Stimulated activated CD4-positive, alpha-beta T cell treated with anti-CD3 and anti-CD28 coated beads, Interleukin-12 subunit alpha, Interleukin-12 subunit beta, amount 100 ng/mL, for 4 hours (primary cell): ENCODE results near the gene FLVCR2.

ENCODE experiments used
- DNase-seq: peaks from one replicate; pipeline ENCODE4 v3.0.0-alpha.2; 2020

FLVCR2 gene, protein sequence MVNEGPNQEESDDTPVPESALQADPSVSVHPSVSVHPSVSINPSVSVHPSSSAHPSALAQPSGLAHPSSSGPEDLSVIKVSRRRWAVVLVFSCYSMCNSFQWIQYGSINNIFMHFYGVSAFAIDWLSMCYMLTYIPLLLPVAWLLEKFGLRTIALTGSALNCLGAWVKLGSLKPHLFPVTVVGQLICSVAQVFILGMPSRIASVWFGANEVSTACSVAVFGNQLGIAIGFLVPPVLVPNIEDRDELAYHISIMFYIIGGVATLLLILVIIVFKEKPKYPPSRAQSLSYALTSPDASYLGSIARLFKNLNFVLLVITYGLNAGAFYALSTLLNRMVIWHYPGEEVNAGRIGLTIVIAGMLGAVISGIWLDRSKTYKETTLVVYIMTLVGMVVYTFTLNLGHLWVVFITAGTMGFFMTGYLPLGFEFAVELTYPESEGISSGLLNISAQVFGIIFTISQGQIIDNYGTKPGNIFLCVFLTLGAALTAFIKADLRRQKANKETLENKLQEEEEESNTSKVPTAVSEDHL

GRCh38 chr14:75578102-75578785 is at the start of gene FLVCR2:
Gene FLVCR2 (plus strand): TSS chr14:75578620. CDS start chr14:75578973, 353 bp downstream.
- peak; percentile 66 for DNase-seq

GRCh38 chr14:75531256-75531655 is 47.2 kb upstream of the FLVCR2 start:
- no peak for DNase-seq

DNA sequence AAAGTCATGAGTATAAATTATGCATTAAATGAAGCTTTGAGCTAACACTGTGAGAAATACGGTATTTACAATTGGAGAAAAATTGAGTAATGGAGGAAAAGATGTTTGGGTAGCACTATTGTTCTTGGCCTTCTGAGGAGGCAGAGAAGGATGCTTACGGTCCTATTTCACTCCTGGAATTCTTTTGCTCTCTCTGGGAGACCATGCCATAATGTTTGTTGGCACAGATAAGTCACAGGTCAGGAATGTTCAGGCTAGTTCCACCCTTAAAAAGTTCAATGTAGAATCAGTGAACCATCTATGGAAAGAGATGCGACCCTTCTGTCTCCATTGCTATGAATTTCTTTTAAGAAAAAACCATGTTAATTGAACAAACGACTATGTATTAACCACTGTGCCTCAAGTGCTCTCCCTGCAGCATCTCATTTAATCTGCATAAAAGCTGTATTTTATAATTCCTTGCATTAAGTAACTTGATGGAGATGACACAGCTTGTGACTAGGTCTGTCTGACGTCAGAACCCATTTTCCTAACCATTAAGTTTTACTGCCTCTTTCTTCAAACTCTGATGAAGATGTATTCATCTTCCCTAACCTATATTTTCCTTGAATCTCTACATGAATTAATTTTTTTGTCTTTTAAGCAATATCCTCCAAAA is 46.6 kb upstream of the FLVCR2 start:
- DNase-seq = no peak

- DNase-seq = no peak
These were observed 44.4 kb upstream of the FLVCR2 start for GRCh38 chr14:75533791-75534555.

- no peak for DNase-seq
These were observed 43.1 kb upstream of the FLVCR2 start for GRCh38 chr14:75535164-75535898.

- DNase-seq = no peak
These were observed 41.3 kb upstream of the FLVCR2 start for GRCh38 chr14:75537071-75537470.

GRCh38 chr14:75539162-75539560 is 39.3 kb upstream of the FLVCR2 start:
- no peak for DNase-seq

DNA sequence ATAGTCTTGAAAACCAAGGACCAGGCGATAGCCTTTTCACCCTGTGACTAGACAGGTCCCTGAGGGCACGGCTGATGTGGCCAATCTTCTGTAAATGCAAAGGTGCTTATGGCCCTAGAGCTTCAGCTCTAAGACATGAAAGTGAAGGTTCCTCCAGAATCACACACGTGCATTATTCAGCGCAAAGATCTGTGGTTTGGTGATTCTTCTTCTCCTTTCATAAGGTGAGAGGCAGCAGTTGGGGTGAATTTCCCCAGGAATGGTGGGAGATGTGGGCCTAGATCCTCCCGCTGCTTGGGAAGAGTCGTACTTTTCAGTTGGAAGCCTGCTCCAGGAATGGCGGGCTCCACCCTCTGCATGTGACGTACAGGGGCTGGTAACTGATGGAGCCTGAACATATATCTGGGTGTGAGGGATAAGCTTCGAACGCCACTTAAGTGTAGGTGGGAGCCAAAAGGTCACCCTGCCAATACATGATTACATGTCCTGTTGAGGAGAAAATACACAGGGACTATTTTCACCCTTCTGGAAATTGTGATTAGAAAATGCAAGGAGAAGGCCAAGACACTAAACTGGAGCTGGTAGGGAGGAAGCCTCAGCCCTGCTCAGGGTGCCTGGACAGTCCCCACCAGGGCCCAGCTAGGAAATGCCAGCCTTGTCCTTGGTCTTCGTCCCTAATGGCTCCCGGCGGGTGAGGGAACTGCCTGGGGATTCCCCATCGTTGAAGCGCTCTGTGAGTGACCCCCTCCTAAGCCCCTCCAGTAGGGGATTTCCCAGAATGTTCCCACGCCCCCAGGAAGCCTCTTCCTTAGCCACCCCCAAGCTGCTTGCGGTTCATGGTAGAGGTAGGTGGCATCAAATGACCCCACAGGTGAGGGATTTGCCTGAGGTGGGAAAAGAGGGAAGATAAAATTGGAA is 38.6 kb upstream of the FLVCR2 start:
- DNase-seq = peak; percentile 41

GRCh38 chr14:75540479-75540851 is 38.0 kb upstream of the FLVCR2 start:
- no peak for DNase-seq

- peak; percentile 74 for DNase-seq
These were observed 35.8 kb upstream of the FLVCR2 start for GRCh38 chr14:75542588-75543091.

DNA sequence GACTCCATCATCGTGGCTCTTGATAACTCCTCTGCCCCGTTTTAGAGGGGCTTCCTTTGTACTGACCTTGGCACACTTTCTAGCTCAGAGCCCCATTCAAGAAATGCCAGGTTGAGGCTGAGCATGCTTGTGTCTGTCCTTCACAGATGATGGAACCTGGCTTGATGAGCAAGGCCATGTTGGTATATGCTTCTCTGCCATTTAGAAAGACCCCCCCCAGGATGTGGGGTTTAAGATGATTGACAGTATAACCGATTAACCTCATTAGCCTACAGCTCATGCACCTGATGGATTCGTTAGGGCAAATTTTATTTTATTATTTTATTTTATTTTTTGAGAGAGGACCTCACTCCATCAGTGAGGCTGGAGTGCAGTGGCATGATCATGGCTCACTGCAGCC is 35.2 kb upstream of the FLVCR2 start:
- no peak for DNase-seq

DNA sequence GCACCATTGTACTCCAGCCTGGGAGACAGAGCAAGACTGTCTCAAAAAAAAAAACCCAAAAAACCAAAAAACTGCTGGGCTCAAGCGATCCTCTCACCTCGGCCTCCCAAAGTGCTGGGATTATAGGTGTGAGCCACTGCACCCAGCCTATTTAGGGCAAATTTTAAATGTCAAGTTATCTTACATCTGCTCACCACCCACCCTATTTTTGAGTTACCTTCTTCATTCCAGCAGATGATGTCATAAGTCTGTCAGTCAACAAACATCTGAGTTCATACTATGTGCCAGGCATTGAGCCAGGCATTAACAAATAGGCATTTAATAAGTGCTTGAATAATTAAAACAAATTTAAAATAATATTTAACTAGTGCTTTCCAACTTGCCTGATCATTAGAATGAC is 34.6 kb upstream of the FLVCR2 start:
- no peak for DNase-seq

- DNase-seq = no peak
These were observed 32.5 kb upstream of the FLVCR2 start for GRCh38 chr14:75545907-75546306.

DNA sequence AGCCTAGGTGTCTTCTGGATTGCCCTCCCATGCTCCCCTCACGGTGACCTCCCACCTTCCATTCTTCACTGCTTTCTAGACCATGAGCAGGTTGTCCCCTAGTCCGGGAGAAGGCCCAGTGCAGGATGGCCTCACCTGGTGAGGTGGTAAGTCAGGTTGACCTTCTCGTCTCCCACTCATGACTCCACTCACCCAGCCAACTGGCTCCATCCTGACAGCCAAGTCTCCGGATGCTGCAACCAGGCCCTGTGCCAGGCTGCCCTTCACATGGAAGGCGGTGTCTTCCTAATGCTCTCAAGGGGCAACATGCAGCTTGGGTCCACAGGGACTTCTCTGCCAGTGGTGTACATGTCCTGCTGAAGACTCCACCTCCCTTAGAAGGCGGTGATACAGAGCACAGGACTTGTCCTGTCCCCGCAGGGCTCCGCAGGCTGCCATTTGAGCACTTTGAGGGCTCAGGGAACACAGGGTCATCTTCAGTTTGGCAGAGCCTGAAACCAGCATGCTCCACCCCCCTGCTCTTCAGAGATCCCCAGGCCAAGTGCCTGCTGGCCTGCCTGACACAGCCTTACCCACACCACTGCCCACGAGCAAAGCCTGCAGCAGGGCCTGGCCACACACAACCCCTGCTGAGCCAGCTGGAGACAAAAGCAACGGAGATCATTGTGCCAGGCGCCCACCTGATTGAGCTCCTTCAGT is 30.7 kb upstream of the FLVCR2 start:
- no peak for DNase-seq

- DNase-seq = no peak
These were observed 29.9 kb upstream of the FLVCR2 start for GRCh38 chr14:75548544-75548943.

- DNase-seq = no peak
These were observed 29.3 kb upstream of the FLVCR2 start for GRCh38 chr14:75549169-75549568.

DNA sequence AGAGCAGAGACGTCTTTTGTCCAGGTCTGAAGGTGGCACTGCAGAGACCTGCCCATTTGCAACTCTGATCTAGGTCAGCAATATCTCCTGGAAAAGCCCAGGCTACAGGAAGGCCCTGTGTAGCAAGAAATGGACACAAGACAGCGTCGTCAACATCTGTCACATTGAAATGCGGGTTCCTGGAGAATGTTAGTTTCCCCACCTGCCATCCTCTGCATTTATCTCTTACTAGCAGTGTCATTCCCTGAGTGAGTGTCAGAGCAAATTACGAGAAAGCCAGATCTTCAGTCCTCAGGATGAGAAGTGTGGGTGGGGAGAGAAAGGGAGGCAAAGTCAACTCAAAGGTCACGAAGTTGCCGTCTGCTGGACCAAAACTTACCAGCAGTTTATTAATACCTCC is 27.4 kb upstream of the FLVCR2 start:
- DNase-seq = no peak

DNA sequence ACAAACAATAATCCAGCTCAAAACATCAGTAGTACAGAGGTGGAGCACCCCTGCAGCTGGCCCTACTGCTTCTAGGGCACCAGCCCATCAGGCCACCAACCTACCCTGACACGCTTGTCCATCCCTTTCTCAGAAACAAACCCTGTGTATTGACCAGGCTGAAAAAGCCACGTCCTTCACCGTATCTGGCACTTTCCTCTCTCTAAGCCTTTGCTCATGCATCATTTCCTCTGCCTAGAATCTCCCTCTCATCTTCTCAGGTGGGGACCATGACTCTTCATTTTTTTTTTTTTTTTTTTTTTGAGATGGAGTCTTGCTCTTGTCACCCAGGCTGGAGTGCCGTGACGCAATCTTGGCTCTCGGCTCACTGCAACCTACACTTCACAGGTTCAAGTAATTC is 25.3 kb upstream of the FLVCR2 start:
- DNase-seq = no peak

DNA sequence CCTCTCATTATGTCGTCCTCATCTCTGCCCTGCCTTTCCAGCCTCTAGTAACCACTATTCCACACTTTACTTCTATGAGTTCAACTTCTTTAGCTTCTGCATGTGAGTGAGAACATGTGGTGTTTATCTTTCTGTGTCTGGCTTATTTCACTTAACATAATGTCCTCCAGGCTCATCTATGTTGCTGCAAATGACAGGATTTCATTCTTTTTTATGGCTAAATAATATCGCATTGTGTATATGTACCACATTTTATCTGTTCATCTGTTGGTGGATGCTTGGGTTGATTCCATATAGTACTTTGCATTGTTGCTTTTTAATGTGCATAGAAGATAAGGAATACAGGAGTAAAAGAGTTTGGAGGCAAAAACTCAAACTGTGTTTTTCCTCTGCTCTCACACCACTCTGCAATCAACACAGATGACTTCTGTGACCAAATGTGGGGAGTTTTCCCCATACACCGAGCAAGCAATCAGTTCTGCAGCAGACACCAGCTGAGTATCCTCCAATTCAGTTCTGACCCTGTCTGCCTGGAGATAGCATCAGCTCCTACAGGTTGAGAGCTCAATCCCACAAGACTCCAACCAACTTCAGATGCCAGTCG is 24.6 kb upstream of the FLVCR2 start:
- DNase-seq = no peak

GRCh38 chr14:75554482-75554881 is 23.9 kb upstream of the FLVCR2 start:
- no peak for DNase-seq
